ENCODE measurements around the gene IMMP2L. TPM values are rescaled to one million over a fixed set of nuclear protein-coding genes. Genes with fewer than 3 reads are reported as not detected.

Gene IMMP2L
- total and polyA plus RNA-seq, 2 of the 13 experiments (the other 11 are each of a cell fraction or from before 2014, with no cell fraction given): 7.8 to 16.9 TPM

- TF ChIP-seq, protein P1, sequence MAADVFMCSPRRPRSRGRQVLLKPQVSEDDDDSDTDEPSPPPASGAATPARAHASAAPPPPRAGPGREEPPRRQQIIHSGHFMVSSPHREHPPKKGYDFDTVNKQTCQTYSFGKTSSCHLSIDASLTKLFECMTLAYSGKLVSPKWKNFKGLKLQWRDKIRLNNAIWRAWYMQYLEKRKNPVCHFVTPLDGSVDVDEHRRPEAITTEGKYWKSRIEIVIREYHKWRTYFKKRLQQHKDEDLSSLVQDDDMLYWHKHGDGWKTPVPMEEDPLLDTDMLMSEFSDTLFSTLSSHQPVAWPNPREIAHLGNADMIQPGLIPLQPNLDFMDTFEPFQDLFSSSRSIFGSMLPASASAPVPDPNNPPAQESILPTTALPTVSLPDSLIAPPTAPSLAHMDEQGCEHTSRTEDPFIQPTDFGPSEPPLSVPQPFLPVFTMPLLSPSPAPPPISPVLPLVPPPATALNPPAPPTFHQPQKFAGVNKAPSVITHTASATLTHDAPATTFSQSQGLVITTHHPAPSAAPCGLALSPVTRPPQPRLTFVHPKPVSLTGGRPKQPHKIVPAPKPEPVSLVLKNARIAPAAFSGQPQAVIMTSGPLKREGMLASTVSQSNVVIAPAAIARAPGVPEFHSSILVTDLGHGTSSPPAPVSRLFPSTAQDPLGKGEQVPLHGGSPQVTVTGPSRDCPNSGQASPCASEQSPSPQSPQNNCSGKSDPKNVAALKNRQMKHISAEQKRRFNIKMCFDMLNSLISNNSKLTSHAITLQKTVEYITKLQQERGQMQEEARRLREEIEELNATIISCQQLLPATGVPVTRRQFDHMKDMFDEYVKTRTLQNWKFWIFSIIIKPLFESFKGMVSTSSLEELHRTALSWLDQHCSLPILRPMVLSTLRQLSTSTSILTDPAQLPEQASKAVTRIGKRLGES (CRISPR knock-in tag; IDR thresholded peaks at IDR 0.05; ENCODE audit: borderline replicate concordance): no peak
- TF ChIP-seq HMGXB3 (CRISPR knock-in tag; IDR thresholded peaks at IDR 0.05; ENCODE audit: borderline replicate concordance) (no peak), ZNF205 (CRISPR knock-in tag; IDR thresholded peaks at IDR 0.05) (no peak), SRSF4 (IDR thresholded peaks at IDR 0.05; ENCODE audit: low read depth, low read length, poor library complexity, severe bottlenecking) (no peak)
- TF ChIP-seq, protein P2, sequence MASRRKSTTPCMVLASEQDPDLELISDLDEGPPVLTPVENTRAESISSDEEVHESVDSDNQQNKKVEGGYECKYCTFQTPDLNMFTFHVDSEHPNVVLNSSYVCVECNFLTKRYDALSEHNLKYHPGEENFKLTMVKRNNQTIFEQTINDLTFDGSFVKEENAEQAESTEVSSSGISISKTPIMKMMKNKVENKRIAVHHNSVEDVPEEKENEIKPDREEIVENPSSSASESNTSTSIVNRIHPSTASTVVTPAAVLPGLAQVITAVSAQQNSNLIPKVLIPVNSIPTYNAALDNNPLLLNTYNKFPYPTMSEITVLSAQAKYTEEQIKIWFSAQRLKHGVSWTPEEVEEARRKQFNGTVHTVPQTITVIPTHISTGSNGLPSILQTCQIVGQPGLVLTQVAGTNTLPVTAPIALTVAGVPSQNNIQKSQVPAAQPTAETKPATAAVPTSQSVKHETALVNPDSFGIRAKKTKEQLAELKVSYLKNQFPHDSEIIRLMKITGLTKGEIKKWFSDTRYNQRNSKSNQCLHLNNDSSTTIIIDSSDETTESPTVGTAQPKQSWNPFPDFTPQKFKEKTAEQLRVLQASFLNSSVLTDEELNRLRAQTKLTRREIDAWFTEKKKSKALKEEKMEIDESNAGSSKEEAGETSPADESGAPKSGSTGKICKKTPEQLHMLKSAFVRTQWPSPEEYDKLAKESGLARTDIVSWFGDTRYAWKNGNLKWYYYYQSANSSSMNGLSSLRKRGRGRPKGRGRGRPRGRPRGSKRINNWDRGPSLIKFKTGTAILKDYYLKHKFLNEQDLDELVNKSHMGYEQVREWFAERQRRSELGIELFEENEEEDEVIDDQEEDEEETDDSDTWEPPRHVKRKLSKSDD (CRISPR knock-in tag; IDR thresholded peaks at IDR 0.05; ENCODE audit: low read depth): no peak
These were observed 760.8 kb downstream of the IMMP2L start (continued) for GRCh38 chr7:110801502-110801901.

Measured in HepG2 (cell line).